ENCODE data around the gene OR51B2.

OR51B2 gene

DNA sequence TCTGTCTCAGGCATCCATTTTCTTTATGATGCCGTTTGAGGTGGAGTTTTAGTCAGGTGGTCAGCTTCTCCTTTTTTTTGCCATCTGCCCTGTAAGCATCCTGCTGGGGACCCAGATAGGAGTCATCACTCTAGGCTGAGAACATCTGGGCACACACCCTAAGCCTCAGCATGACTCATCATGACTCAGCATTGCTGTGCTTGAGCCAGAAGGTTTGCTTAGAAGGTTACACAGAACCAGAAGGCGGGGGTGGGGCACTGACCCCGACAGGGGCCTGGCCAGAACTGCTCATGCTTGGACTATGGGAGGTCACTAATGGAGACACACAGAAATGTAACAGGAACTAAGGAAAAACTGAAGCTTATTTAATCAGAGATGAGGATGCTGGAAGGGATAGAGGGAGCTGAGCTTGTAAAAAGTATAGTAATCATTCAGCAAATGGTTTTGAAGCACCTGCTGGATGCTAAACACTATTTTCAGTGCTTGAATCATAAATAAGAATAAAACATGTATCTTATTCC, 43.5 kb downstream of the OR51B2 start:
- H3K4me3 ChIP-seq (ENCODE audit: low read depth, low read length), result no peak overlapping the region
- TF ChIP-seq, protein P1, sequence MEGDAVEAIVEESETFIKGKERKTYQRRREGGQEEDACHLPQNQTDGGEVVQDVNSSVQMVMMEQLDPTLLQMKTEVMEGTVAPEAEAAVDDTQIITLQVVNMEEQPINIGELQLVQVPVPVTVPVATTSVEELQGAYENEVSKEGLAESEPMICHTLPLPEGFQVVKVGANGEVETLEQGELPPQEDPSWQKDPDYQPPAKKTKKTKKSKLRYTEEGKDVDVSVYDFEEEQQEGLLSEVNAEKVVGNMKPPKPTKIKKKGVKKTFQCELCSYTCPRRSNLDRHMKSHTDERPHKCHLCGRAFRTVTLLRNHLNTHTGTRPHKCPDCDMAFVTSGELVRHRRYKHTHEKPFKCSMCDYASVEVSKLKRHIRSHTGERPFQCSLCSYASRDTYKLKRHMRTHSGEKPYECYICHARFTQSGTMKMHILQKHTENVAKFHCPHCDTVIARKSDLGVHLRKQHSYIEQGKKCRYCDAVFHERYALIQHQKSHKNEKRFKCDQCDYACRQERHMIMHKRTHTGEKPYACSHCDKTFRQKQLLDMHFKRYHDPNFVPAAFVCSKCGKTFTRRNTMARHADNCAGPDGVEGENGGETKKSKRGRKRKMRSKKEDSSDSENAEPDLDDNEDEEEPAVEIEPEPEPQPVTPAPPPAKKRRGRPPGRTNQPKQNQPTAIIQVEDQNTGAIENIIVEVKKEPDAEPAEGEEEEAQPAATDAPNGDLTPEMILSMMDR (IDR thresholded peaks at IDR 0.05; ENCODE audit: low read depth, low read length), result no peak

DNA sequence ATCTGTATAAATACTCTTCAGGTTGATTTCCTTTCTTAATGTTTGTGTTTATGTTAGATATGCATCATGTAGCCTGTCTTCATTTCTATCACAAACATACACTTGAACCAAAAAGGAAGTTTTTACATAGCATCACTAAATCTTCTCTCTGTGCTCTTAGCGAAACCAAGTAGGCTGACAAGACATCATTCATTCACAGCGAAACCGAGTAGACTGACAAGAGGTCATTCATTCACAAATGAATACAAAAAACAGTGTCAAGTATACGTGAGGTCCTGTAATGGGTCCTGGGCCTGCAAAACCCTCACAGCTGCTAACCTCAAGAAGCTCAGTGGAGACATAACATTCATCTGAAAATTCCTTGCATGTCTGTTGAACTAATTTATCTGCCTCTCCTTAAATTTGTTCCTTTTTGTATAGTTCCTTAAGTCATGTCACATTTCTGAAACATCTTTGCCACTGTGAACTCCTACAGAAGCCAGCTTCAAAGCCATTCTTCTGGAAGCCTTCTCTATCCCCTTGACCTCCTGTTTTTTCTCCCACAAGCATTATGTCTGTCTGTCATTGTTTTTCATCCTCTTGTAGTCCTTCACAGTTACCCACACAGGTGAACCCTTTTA, 44.5 kb downstream of the OR51B2 start:
- TF ChIP-seq, protein P1 (IDR thresholded peaks at IDR 0.05; ENCODE audit: low read depth, low read length), result no peak

DNA sequence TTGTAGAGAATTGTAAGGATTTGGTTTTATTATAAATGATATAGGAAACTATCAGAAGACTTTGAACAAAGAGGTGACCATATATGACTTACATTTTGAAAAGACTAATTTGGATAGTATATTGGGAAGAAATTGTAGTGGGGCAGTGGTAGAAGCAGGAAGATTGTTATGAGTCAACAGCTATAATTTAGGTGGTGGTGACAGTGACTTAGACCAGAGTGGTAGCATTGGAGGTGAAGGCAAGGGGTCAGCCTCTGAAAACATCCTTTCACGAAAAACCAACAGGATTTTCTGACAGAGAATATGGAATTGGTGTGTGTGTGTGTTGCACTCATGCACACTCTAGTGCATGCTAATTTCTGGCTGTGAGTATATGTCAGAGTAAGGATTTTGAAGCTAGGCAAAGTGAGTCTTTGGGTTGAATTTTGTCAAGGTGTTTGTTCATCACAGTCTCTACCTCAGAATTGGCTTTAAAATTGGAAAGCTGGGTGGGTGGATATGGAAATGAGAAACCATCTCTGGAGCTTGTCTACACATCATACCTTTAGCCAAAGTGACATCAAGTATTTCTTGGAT, 46.2 kb downstream of the OR51B2 start:
- TF ChIP-seq, protein P1 (IDR thresholded peaks at IDR 0.05; ENCODE audit: low read depth, low read length), result no peak

More for the DNA sequence above, 44.5 kb downstream of the OR51B2 start:
- H3K4me3 ChIP-seq (ENCODE audit: low read depth, low read length), result no peak overlapping the region

DNA sequence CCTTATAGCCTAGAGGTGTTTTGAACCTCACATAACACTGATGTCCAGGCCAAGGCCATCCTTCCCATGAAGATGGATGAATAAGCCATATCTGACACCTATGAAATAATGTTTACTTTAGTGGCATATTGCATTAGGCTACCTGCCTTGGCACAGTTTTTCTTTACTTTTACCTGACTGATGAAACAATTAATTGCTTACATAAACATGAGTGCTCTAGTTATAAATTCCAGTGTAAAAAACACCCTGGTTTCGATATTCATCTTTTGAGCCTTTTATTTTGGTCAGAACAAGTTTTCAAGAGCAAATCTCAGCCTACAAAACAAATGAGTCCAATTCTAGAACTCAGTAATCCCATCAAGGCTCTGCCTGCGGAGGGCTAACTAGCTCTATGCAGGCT, 47.4 kb downstream of the OR51B2 start:
- TF ChIP-seq, protein P1 (IDR thresholded peaks at IDR 0.05; ENCODE audit: low read depth, low read length), result no peak
- no peak overlapping the region for H3K4me3 ChIP-seq (ENCODE audit: low read depth, low read length)

More for the DNA sequence above, 46.2 kb downstream of the OR51B2 start:
- no peak overlapping the region for H3K4me3 ChIP-seq (ENCODE audit: low read depth, low read length)

DNA sequence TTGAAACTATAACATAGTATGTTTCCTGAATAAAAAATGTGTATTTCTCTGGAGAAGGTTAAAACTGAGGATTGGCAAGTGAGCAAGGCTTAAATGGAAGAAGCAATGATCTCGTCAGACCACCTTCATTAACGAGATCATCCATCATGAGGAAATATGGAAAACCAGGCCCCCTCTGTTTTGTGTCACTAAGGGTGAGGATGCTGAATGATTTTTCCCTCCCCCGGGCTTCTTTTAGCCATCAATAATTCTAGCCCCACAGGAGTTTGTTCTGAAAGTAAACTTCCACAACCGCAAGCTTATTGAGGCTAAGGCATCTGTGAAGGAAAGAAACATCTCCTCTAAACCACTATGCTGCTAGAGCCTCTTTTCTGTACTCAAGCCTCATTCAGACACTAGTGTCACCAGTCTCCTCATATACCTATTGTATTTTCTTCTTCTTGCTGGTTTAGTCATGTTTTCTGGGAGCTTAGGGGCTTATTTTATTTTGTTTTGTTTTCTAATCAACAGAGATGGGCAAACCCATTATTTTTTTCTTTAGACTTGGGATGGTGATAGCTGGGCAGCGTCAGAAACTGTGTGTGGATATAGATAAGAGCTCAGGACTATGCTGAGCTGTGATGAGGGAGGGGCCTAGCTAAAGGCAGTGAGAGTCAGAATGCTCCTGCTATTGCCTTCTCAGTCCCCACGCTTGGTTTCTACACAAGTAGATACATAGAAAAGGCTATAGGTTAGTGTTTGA, 48.6 kb downstream of the OR51B2 start:
- no peak overlapping the region for H3K4me3 ChIP-seq (ENCODE audit: low read depth, low read length)
- TF ChIP-seq, protein P1 (IDR thresholded peaks at IDR 0.05; ENCODE audit: low read depth, low read length), result no peak

DNA sequence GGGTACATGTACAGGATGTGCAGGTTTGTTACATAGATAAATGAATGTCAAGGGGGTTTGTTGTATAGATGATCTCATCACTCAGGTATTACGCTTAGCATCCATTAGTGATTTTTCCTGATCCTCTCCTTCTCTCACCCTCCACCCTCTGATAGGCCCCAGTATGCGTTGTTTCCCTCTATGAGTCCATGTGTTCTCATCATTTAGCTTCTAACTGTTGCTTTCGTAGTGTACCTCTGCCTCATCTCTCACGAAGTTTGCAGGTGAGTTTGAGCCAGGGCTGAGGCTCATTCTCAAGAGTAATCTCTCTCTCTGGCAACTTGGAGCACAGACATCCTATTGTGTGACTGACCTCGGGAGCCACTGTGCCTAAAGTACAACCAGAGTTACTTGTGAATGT, 49.7 kb downstream of the OR51B2 start:
- no peak overlapping the region for H3K4me3 ChIP-seq (ENCODE audit: low read depth, low read length)
- TF ChIP-seq, protein P1 (IDR thresholded peaks at IDR 0.05; ENCODE audit: low read depth, low read length), result no peak

Data from WI38 (cell line).